NCI-H510A (cell line): ENCODE data around the gene FAM156B.
"Not testable (repeated sequence)": the region's sequence is repeated elsewhere in the genome, so short reads cannot be mapped to it uniquely, and the experiment has no call there.

Experiments used
- DNase-seq: peaks from one replicate; lab custom pipeline; 2025; lab: John Stamatoyannopoulos, UW

The FAM156B gene

GRCh38 chrX:52896855-52897709 is at the start of gene FAM156B:
TSS of gene FAM156B (plus strand) at chrX:52897330. CDS start at chrX:52907226, 9,896 bp downstream.
- DNase-seq: not testable (repeated sequence)

DNA sequence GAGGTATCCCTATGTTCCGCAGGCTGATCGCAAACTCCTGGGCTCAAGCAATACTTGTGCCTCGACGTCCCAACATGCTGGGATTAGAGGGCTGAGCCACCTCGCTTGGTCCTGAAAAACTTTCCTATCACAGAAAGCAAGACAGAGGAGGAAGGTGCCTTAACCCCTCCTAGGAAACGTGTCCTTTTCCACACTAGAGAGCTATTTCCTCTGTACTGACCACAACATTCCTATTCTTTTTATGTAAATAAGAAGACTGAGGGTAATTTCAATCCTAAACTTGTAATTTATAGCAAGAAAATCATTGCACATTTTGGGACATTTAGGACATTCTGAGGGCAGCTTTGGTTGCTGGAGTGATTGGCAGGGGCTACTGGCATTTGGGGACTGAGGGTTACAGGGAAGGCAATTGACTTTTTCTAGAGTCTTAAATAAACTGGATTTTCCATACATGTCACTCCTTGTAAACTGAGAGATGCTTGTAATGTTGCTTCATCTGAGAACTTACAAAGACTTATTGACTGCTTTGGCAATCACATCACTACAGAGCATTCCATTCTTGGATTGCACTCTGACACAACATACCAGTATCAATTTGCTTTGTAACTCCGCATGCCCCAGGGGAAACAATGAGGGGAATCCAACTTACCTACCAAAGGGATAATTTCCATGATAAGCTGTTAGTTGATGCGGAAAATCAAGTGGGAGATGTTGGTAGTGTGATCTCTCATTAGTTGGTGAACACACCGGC is 44.8 kb upstream of the FAM156B start:
- DNase-seq: no peak

DNA sequence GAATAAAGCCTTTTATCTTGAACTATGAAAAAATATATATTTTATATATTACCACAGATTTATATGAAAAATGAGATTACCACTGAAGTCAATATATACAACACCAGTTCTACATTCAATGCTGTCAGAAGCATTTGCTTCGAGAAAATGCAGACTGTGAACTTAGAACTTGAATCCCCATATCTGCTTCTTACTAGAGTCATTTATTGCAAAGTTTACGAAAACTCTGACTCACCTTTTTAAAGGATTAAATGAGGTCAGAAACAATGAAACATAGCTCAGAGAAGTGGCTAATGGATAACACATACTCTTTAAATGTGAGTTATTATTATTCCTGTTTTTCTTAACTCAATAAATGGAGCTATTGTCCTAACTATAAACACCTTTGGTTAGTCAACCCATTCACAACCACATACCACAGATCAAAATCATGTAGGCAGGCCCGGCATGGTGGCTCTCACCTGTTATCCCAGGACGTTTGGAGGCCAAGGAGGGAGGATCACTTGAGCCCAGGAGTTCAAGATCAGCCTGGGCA is 40.1 kb upstream of the FAM156B start:
- DNase-seq: not testable (repeated sequence)

GRCh38 chrX:52865343-52865998 is 31.7 kb upstream of the FAM156B start:
- DNase-seq: no peak

GRCh38 chrX:52867610-52868348 is 29.4 kb upstream of the FAM156B start, which contains the start of gene XAGE3:
TSS of gene XAGE3 (minus strand) at chrX:52868083. CDS start at chrX:52867133, 950 bp downstream.
- no peak for DNase-seq

DNA sequence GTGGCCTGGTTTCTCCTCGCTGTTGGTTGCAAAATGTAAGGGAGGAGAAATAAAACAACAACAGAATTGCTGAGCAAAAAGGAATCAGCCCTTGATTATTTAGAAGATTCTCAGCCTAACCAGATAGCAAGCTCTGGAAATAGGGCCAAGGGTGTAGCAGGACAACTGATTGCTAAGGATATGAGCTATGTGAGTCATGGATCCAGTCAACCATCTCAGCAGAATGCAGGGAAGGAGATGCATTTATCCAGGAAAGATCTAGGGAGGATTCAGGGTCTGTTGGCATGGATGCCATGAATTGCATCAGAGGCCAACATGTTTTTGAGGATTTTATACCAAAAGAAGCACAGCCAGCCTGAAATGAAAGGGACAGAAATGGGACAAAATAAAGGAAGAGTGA is 27.1 kb upstream of the FAM156B start:
- no peak for DNase-seq

DNA sequence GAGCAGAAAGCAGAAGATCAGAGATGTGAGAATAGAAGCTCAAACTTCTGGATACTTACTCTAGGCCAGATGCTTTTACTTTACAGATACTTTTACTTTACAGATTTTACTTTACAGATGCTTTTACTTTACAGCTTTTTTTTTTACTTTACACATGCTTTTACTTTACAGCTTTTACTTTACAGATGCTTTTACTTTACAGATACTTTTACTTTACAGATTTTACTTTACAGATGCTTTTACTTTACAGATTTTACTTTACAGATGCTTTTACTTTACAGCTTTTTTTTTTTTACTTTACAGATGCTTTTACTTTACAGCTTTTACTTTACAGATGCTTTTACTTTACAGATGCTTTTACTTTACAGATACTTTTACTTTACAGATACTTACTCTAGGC is 23.3 kb upstream of the FAM156B start:
- DNase-seq: not testable (repeated sequence)

DNA sequence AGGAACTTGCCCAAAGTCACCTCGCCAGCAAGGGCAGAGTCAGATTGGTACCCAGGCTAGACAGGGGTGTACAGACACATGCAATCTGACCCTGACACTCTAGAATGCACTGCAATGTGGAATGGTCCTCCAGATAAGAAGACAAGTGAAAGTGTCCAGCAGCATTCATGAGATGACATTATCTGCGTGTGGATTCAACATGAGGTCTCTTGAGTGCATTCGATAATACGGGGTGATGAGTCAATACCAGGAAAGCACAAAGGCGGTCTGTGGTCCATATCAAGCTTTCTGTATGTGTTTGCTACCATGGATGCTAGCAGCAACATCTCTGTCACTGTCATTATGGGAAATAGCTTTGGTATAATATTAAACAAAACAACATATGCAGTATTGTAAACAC is 22.5 kb upstream of the FAM156B start:
- no peak for DNase-seq

- DNase-seq: not testable (repeated sequence)
Observed at GRCh38 chrX:52875436-52875835, 21.7 kb upstream of the FAM156B start.

DNA sequence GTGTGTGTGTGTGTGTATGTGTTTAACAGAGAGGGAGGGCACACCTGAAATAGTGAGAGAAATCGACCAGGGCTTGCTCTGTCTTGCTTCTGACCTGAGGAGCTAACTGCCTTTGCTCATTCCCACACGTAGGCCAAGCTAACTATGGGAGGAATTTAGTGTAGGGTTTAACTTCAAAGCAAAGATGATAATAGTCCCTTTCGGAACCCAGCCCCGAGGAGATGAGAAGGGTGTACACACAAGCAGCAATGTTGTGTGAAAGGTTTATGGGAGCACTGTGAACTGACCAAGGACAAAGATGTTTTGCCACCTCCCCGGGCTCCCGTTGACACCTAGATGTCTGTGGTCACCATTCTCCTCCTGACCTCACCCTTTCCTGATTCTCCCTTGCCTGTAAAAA is 20.7 kb upstream of the FAM156B start:
- DNase-seq: not testable (repeated sequence)

DNA sequence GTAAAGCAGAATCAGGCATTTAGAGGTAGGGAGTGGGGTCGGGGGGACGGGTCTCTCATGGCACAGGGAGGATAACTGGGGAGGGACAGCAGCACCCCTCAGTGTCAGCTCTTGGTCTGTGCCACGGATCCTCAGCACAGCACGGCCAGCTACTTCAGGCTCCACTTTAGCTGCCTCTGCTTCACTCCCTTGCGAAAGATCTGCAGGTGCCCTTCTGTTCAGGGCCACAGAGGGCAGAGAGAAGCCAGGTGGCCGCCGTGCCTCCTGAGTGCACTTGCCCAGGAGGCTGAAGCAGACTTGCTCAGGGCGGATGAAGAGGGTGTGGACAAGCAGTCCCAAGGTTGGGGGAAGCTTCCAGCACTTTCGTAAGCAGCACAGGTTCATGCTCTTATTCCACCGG is 9.7 kb upstream of the FAM156B start:
- DNase-seq: not testable (repeated sequence)

- not testable (repeated sequence) for DNase-seq
Observed at GRCh38 chrX:52888090-52888489, 9.0 kb upstream of the FAM156B start.

DNA sequence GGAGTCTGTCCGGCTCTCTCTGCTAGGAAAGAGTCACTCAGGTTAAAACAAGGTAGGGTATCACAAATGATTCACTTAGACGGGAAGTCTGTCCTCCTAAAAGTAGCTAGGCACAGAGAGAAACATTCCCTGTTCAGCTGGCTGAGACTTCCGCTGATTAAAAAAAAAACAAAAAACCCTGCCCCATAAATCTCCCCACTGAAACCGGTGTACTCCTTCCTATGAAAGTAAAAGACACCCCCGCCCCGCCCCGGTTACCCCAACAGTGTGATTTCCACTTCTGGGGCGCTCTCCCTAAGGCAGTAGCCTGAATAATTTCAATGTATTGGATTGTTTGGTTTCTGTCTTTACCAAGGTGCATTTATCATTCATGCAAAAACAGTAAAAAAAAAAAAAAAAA is 692 bp upstream of the FAM156B start:
- DNase-seq: not testable (repeated sequence)

DNA sequence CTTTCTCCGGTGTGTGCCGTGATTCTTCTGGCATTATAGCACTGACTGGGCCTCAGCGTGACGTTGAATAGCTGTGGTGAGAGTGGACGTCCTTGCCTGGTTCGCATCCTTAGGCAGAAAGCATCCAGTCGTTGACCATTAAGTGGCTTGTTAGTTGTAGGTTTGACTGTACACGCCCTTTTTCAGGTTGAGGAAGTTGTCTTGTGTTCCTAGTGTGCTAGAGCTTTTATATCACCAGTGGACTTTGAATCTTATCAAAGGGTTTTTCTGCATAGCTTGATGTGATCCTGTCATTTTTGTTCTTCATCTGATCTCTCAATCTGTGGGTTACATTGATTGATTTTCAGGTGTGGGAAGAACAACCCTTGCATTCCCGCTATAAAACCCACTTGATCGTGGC is 8.4 kb downstream of the FAM156B start:
- DNase-seq: not testable (repeated sequence)

DNA sequence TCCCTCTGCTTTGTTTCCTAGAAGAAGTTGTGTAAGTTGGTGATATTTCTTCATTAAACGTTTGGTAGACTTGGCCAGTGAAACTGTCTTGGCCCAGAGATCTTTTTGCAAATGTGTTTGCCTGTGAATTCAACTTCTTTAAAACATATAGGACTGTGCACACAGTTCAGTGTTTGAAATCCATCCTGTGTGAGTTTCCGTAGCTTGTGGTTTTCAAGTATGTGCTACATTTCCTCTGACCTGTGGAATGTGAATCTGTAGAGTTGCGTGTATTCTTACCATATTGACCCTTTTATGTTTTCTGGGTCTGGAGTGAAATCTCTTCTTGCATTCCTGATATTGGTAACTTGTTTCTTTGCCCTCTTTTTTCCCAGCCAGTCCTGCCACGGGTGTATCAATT is 8.9 kb downstream of the FAM156B start:
- not testable (repeated sequence) for DNase-seq

DNA sequence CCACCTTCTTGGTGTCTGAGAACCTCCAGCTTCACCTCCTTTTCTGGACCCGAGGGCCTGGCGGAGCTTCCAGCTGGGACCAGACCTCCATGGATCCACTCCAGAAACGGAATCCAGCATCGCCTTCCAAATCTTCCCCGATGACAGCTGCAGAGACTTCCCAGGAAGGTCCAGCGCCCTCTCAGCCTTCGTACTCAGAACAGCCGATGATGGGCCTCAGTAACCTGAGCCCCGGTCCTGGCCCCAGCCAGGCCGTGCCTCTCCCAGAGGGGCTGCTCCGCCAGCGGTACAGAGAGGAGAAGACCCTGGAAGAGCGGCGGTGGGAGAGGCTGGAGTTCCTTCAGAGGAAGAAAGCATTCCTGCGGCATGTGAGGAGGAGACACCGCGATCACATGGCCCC is 10.0 kb downstream of the FAM156B start:
- not testable (repeated sequence) for DNase-seq

GRCh38 chrX:52907900-52908299 is 10.8 kb downstream of the FAM156B start:
- DNase-seq: not testable (repeated sequence)

- not testable (repeated sequence) for DNase-seq
Observed at GRCh38 chrX:52909313-52909969, 12.3 kb downstream of the FAM156B start.

DNA sequence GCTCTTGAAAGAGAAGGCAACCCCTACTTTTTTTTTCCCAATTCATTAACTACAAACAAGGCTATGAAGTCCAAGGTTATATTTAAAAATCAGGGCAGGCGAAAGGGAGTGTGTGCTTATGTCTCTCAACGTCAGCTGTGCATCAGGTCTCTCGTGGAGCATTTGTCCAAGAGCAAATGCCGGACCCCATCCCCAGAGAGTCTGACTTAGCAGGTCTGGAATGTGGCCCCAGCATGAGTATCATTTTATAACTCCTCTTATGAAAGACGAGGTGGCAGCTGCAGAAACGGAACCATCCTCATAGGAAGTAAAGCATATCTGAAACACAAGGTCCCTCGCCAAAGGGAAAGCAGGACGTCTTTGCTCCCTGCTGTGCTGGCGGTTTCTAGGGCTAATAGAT is 16.6 kb downstream of the FAM156B start:
- not testable (repeated sequence) for DNase-seq

GRCh38 chrX:52914704-52915103 is 17.6 kb downstream of the FAM156B start:
- DNase-seq: not testable (repeated sequence)

DNA sequence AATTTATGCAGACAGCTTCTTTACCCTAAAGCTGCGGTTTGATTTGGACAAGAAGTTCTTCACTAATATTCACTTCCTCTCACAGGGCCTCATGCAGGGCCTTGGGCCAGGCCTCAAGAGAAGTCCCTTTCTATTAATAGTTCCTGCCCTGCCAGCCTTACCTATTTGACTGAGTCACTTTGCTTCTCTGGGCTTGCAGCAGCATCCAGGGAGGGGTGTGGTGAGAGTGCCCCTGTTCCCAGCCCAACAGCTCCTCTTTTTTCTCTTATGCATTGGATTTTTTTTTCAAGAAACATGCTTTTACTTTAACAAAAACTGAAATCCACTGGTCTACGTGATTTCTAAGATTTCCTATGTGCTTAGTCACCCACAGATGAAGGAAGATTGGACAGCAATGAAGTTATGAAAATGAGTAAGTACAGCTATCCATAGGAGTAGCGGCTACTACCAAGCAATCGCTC is 26.7 kb downstream of the FAM156B start:
- no peak for DNase-seq
